Liver (tissue), 9 donors: ENCODE results near the gene PLLP. TPM values are rescaled to one million over a fixed set of nuclear protein-coding genes. Genes with fewer than 3 reads are reported as not detected.

Source experiments
- DNase-seq: peaks from one replicate; pipeline ENCODE4 v3.0.0-alpha.2; 2017; ENCODE audit warnings: low spot score
- H3K27ac ChIP-seq, 2 donors: one replicate each; pipeline ENCODE4 v1.7.0; 2013; ENCODE audit warnings: inconsistent platforms in 2 of 2, low read length in 2 of 2, control low read depth in 1 of 2, low read depth in 1 of 2, mild to moderate bottlenecking in 1 of 2
- H3K27me3 ChIP-seq, 4 donors: one replicate each; pipeline versions ENCODE4 v1.6.1 to v1.7.0; 2013; ENCODE audit warnings: low read length in 3 of 4, inconsistent platforms in 1 of 4, mild to moderate bottlenecking in 1 of 4, moderate library complexity in 1 of 4; ENCODE audit not compliant: control insufficient read depth in 4 of 4, insufficient read depth in 4 of 4
- H3K36me3 ChIP-seq, 4 donors: one replicate each; pipeline versions ENCODE4 v1.6.1 to v1.7.0; 2013; ENCODE audit warnings: low read length in 3 of 4, mild to moderate bottlenecking in 3 of 4, low read depth in 1 of 4, moderate library complexity in 1 of 4; ENCODE audit not compliant: control insufficient read depth in 4 of 4, insufficient read depth in 3 of 4
- H3K4me1 ChIP-seq, 4 donors: one replicate each; pipeline versions ENCODE4 v1.6.1 to v1.7.0; 2013; ENCODE audit warnings: low read length in 3 of 4, mild to moderate bottlenecking in 3 of 4, moderate library complexity in 1 of 4; ENCODE audit not compliant: control insufficient read depth in 4 of 4, insufficient read depth in 4 of 4
- H3K4me3 ChIP-seq, 3 donors: one replicate each; pipeline versions ENCODE4 v1.6.1 to v1.7.0; 2013; ENCODE audit warnings: low read length in 3 of 3, control low read depth in 1 of 3, low read depth in 1 of 3, mild to moderate bottlenecking in 1 of 3
- H3K9ac ChIP-seq, 2 donors: one replicate each; pipeline ENCODE4 v1.7.0; 2013; ENCODE audit warnings: low read length in 2 of 2, mild to moderate bottlenecking in 2 of 2, moderate library complexity in 2 of 2, control low read depth in 1 of 2, low read depth in 1 of 2
- H3K9me3 ChIP-seq, 4 donors: one replicate each; pipeline versions ENCODE4 v1.6.1 to v1.7.0; 2013; ENCODE audit warnings: low read length in 3 of 4; ENCODE audit not compliant: control insufficient read depth in 4 of 4
- ATF3 ChIP-seq: IDR thresholded peaks from 2 replicates; pipeline ENCODE4 v1.6.1; 2016; ENCODE audit warnings: antibody characterized with exemption
- EGR1 ChIP-seq, 2 donors: IDR thresholded peaks; 2 replicates each; pipeline ENCODE4 v1.6.1; 2016 to 2018; ENCODE audit warnings: antibody characterized with exemption in 2 of 2, low read depth in 2 of 2
- FOXA1 ChIP-seq: IDR thresholded peaks from 2 replicates; pipeline ENCODE4 v1.6.1; 2016; ENCODE audit warnings: antibody characterized with exemption
- GABPA ChIP-seq, 2 donors: IDR thresholded peaks in 1 of 2; conservative IDR thresholded peaks in 1 of 2; 2 replicates each; pipeline ENCODE4 v1.6.1; 2016; ENCODE audit warnings: antibody characterized with exemption in 2 of 2, mild to moderate bottlenecking in 1 of 2, moderate library complexity in 1 of 2
- HNF4A ChIP-seq, 2 donors: conservative IDR thresholded peaks; 2 replicates each; pipeline ENCODE4 v1.6.1; 2016; ENCODE audit warnings: antibody characterized with exemption in 2 of 2, mild to moderate bottlenecking in 2 of 2
- HNF4G ChIP-seq: IDR thresholded peaks from 2 replicates; pipeline ENCODE4 v1.6.1; 2016; ENCODE audit warnings: antibody characterized with exemption
- JUND ChIP-seq, 2 donors: IDR thresholded peaks; 2 replicates each; pipeline ENCODE4 v1.6.1; 2016; ENCODE audit warnings: antibody characterized with exemption in 2 of 2
- NR2F2 ChIP-seq: IDR thresholded peaks from 2 replicates; pipeline ENCODE4 v1.6.1; 2016; ENCODE audit warnings: antibody characterized with exemption
- RAD21 ChIP-seq, 2 donors: IDR thresholded peaks; 2 replicates each; pipeline ENCODE4 v1.6.1; 2016; ENCODE audit warnings: antibody characterized with exemption in 2 of 2, mild to moderate bottlenecking in 2 of 2
- RXRA ChIP-seq, 2 donors: IDR thresholded peaks; 2 replicates each; pipeline ENCODE4 v1.6.1; 2017 to 2018; ENCODE audit warnings: antibody characterized with exemption in 2 of 2, mild to moderate bottlenecking in 1 of 2
- SP1 ChIP-seq: IDR thresholded peaks from 2 replicates; pipeline ENCODE4 v1.6.1; 2018; ENCODE audit warnings: antibody characterized with exemption, mild to moderate bottlenecking
- TAF1 ChIP-seq: conservative IDR thresholded peaks from 2 replicates; pipeline ENCODE4 v1.6.1; 2016; ENCODE audit warnings: antibody characterized with exemption, mild to moderate bottlenecking
- YY1 ChIP-seq: IDR thresholded peaks from 2 replicates; pipeline ENCODE4 v1.6.1; 2016; ENCODE audit warnings: antibody characterized with exemption, mild to moderate bottlenecking
- WGBS: extraction: QIAGEN DNeasy Blood & Tissue Kit; methylation state at CpG from one replicate; pipeline ENCODE4 v1.1.7; 2013; 5-methylcytosine and 5-hydroxymethylcytosine counted together
- polyA plus RNA-seq, 2 donors: library from polyadenylated mRNA; stranded (reverse) in 1 of 2; unstranded in 1 of 2; fragments of 200-250 nt in 1 of 2; fragments of >200 nt in 1 of 2; fragmentation: Nextera tagmentation in 1 of 2; extraction: Ambion mirVana in 1 of 2; gene quantifications; one replicate each; pipeline versions ENCODE4 v1.2.1 to v1.2.3, GENCODE V29; 2013 to 2015
- total RNA-seq, 2 donors: library from RNA; depleted of rRNA; stranded (reverse); fragments of >200 nt; gene quantifications; one replicate each; pipeline ENCODE4 v1.2.3, GENCODE V29; 2014
- TF ChIP-seq, protein P1 (sequence below): fragments of 150-350 bp; IDR thresholded peaks from 2 replicates; pipeline ENCODE4 v1.5.1; 2017; ENCODE audit warnings: improper control_type of control experiment, low read depth, low read length; ENCODE audit not compliant: missing input control
- TF ChIP-seq, protein P2 (sequence below): IDR thresholded peaks from 2 replicates; pipeline ENCODE4 v1.6.1; 2016; ENCODE audit warnings: antibody characterized with exemption, mild to moderate bottlenecking
- TF ChIP-seq, protein P3 (sequence below): IDR thresholded peaks from 2 replicates; pipeline ENCODE4 v1.6.1; 2016; ENCODE audit warnings: antibody characterized with exemption
- donor health status: healthy.
- donor health status: healthy.
- donor health status: healthy.
- donor health status: healthy.
- donor health status: healthy.

Gene PLLP
- total and polyA plus RNA-seq, 4 donors, result 1.4 to 5.2 (median 2.7) TPM

DNA sequence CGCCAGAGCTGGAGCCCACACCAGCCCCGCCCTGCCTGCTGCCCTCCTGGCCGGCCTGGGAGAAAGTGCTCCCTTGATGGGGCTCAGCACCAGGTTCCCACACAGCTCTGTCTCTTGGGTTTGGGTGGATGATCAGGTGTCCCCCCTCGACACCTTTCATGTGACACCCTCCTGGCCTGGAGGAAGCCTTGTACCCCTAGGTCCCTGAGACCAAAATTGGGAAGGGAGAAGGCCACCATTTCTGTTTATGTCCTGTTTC is 19.4 kb upstream of the PLLP start:
- Histone ChIP-seq H3K36me3 (no peaks in the 10 kb centered on the region), H3K9me3 (no peaks in the 10 kb centered on the region), H3K9ac (no peak overlapping the region), H3K27ac (peak overlapping the region; percentile 89 to 97), H3K4me3 (no peak overlapping the region), H3K4me1 (peaks cover 9 to 47% (median 32%) of the 10 kb centered on the region in 4 donors), H3K27me3 (no peaks in the 10 kb centered on the region)
- 81% methylated on average over 4 of the region's 4 CpGs for WGBS
- no peak for DNase-seq
- TF ChIP-seq EGR1 (IDR thresholded peaks at IDR 0.05; ENCODE audit: low read depth in 2 of 2) (no peak), SP1 (no peak), NR2F2 (no peak), ATF3 (no peak), HNF4G (no peak), HNF4A (conservative IDR thresholded peaks at IDR 0.05) (no peak), RAD21 (IDR thresholded peaks at IDR 0.05) (no peak), JUND (IDR thresholded peaks at IDR 0.05) (no peak)
- TF ChIP-seq, protein P1, sequence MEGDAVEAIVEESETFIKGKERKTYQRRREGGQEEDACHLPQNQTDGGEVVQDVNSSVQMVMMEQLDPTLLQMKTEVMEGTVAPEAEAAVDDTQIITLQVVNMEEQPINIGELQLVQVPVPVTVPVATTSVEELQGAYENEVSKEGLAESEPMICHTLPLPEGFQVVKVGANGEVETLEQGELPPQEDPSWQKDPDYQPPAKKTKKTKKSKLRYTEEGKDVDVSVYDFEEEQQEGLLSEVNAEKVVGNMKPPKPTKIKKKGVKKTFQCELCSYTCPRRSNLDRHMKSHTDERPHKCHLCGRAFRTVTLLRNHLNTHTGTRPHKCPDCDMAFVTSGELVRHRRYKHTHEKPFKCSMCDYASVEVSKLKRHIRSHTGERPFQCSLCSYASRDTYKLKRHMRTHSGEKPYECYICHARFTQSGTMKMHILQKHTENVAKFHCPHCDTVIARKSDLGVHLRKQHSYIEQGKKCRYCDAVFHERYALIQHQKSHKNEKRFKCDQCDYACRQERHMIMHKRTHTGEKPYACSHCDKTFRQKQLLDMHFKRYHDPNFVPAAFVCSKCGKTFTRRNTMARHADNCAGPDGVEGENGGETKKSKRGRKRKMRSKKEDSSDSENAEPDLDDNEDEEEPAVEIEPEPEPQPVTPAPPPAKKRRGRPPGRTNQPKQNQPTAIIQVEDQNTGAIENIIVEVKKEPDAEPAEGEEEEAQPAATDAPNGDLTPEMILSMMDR, result no peak
- TF ChIP-seq, protein P2, sequence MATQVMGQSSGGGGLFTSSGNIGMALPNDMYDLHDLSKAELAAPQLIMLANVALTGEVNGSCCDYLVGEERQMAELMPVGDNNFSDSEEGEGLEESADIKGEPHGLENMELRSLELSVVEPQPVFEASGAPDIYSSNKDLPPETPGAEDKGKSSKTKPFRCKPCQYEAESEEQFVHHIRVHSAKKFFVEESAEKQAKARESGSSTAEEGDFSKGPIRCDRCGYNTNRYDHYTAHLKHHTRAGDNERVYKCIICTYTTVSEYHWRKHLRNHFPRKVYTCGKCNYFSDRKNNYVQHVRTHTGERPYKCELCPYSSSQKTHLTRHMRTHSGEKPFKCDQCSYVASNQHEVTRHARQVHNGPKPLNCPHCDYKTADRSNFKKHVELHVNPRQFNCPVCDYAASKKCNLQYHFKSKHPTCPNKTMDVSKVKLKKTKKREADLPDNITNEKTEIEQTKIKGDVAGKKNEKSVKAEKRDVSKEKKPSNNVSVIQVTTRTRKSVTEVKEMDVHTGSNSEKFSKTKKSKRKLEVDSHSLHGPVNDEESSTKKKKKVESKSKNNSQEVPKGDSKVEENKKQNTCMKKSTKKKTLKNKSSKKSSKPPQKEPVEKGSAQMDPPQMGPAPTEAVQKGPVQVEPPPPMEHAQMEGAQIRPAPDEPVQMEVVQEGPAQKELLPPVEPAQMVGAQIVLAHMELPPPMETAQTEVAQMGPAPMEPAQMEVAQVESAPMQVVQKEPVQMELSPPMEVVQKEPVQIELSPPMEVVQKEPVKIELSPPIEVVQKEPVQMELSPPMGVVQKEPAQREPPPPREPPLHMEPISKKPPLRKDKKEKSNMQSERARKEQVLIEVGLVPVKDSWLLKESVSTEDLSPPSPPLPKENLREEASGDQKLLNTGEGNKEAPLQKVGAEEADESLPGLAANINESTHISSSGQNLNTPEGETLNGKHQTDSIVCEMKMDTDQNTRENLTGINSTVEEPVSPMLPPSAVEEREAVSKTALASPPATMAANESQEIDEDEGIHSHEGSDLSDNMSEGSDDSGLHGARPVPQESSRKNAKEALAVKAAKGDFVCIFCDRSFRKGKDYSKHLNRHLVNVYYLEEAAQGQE, result no peak

DNA sequence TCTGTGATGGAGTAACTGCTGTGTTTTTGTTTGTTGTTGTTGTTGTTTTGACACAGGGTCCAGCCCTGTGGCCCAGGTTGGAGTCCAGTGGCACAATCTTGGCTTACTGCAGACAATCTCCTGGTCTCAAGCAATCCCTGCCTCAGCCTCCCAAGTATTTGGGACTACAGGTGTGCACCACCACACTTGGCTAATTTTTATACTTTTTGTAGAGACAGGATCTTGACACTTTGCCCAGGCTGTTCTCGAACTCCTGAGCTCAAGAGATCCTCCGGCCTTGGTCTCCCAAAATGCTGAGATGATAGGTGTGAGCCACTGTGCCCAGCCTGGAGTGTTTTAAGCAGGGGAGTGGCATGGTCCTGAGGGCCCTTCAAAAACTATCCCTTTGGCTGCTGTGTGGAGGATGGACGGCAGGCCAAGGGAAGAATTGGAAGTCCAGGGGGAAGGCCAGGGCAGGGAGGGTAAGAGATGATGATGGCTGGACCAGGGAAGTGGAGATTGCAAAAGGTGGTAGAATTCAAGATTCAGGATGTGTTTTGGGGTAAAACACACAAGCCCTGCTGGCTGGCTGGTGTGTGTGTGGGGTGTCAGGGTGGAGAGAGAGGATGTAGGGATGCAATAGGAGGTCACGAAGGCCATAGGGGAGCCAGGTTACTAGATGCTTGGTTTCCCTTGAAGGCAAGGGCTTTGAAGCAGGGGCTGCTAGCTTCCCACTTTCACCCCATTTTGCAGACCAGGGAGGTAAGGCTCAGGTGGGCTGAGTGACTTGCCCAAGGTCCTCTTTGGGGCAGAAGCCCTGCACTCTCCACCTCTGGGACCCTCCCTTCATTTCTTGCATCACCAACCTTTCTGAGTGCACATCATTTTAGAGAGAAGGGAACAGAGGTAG is 18.8 kb upstream of the PLLP start:
- Histone ChIP-seq H3K9ac (no peak overlapping the region), H3K4me1 (peaks cover 9 to 48% (median 32%) of the 10 kb centered on the region in 4 donors), H3K36me3 (no peaks in the 10 kb centered on the region), H3K27ac (peak overlapping the region; percentile 89 to 97), H3K9me3 (no peaks in the 10 kb centered on the region), H3K4me3 (no peak overlapping the region), H3K27me3 (no peaks in the 10 kb centered on the region)
- no peak for DNase-seq
- WGBS, result 95% methylated on average over 4 of the region's 4 CpGs
- TF ChIP-seq FOXA1, result no peak
- TF ChIP-seq, protein P2, result no peak
- no peak for TF ChIP-seq GABPA (IDR thresholded peaks at IDR 0.05 in 1 of 2, conservative IDR thresholded peaks at IDR 0.05 in 1 of 2)
- TF ChIP-seq RXRA (IDR thresholded peaks at IDR 0.05), result no peak
- no peak for TF ChIP-seq ATF3
- no peak for TF ChIP-seq YY1
- no peak for TF ChIP-seq SP1
- TF ChIP-seq, protein P1, result no peak
- no peak for TF ChIP-seq TAF1
- no peak for TF ChIP-seq HNF4G
- TF ChIP-seq, protein P3, sequence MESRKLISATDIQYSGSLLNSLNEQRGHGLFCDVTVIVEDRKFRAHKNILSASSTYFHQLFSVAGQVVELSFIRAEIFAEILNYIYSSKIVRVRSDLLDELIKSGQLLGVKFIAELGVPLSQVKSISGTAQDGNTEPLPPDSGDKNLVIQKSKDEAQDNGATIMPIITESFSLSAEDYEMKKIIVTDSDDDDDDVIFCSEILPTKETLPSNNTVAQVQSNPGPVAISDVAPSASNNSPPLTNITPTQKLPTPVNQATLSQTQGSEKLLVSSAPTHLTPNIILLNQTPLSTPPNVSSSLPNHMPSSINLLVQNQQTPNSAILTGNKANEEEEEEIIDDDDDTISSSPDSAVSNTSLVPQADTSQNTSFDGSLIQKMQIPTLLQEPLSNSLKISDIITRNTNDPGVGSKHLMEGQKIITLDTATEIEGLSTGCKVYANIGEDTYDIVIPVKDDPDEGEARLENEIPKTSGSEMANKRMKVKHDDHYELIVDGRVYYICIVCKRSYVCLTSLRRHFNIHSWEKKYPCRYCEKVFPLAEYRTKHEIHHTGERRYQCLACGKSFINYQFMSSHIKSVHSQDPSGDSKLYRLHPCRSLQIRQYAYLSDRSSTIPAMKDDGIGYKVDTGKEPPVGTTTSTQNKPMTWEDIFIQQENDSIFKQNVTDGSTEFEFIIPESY, result no peak
- TF ChIP-seq HNF4A (conservative IDR thresholded peaks at IDR 0.05), result no peak
- no peak for TF ChIP-seq NR2F2
